Right ventricle myocardium superior (tissue), 1 donor: ENCODE data around the gene TFB2M. TPM values are rescaled to one million over a fixed set of nuclear protein-coding genes. Genes with fewer than 3 reads are reported as not detected.
"Not testable (repeated sequence)": the region's sequence is repeated elsewhere in the genome, so short reads cannot be mapped to it uniquely, and the experiment has no call there.

Experiments used
- ATAC-seq: fragments of 200-7000 bp; cut with Tn5 transposase; one replicate; pipeline ENCODE4 v1.9.1; 2020; ENCODE audit warnings: mild to moderate bottlenecking; ENCODE audit not compliant: poor library complexity
- DNase-seq: peaks from one replicate; pipeline ENCODE4 v3.0.0-alpha.2; 2020
- intact Hi-C: fragments of 100-400 bp; cut with DNase I; formaldehyde crosslinking; loops from one replicate; pipeline ENCODE4 v1.11.2; 2022
- total RNA-seq: library from RNA; stranded (reverse); fragmentation: NEBNext Ultra II Directional; extraction: Animal tissue kit (Norgen Biotek cat#: 25700); gene quantifications from one replicate; pipeline ENCODE4 v1.2.1, GENCODE V29; 2021
- donor health status: DM: no; HTN: yes; CAD: no; lungs with severe emphysema.

Gene TFB2M
- total RNA-seq, 1 donor from 2014 or later: 18.6 TPM

GRCh38 chr1:246587606-246588005 is 21.5 kb upstream of the TFB2M start:
- DNase-seq (no peak), ATAC-seq (peak; percentile 12)
- intact Hi-C loops: no loop called here

- no peak for ATAC-seq
These were observed 21.0 kb upstream of the TFB2M start for GRCh38 chr1:246587032-246587431.

GRCh38 chr1:246583448-246584185 is 17.6 kb upstream of the TFB2M start:
- ATAC-seq (peak; percentile 77), DNase-seq (no peak)
- intact Hi-C loops: no loop called here

More at GRCh38 chr1:246587032-246587431, 21.0 kb upstream of the TFB2M start:
- no peak for DNase-seq
- intact Hi-C loops: no loop called here

- intact Hi-C loops: no loop called here
- ATAC-seq (no peak), DNase-seq (no peak)
These were observed 17.0 kb upstream of the TFB2M start for GRCh38 chr1:246583056-246583440.

GRCh38 chr1:246582301-246583055 is 16.4 kb upstream of the TFB2M start:
- DNase-seq (no peak), ATAC-seq (no peak)
- intact Hi-C loops: no loop called here

GRCh38 chr1:246580497-246581370 is 14.7 kb upstream of the TFB2M start:
- ATAC-seq: no peak

GRCh38 chr1:246579818-246580217 is 13.8 kb upstream of the TFB2M start:
- DNase-seq: no peak
- peak; percentile 38 for ATAC-seq
- intact Hi-C loops: no loop called here

More at GRCh38 chr1:246580497-246581370, 14.7 kb upstream of the TFB2M start:
- no peak for DNase-seq
- intact Hi-C loops: no loop called here

GRCh38 chr1:246577720-246578106 is 11.7 kb upstream of the TFB2M start:
- DNase-seq: no peak
- intact Hi-C loops: no loop called here
- no peak for ATAC-seq

- ATAC-seq: no peak
- intact Hi-C loops: no loop called here
- DNase-seq: no peak
These were observed 11.1 kb upstream of the TFB2M start for GRCh38 chr1:246577082-246577719.

GRCh38 chr1:246576709-246577032 is 10.6 kb upstream of the TFB2M start:
- DNase-seq (no peak), ATAC-seq (no peak)
- intact Hi-C loops: no loop called here

- DNase-seq: no peak
- intact Hi-C loops: no loop called here
- ATAC-seq: no peak
These were observed 7.4 kb upstream of the TFB2M start for GRCh38 chr1:246573491-246573890.

GRCh38 chr1:246572785-246573184 is 6.7 kb upstream of the TFB2M start:
- ATAC-seq (no peak), DNase-seq (no peak)
- intact Hi-C loops: no loop called here

GRCh38 chr1:246571953-246572352 is 5.9 kb upstream of the TFB2M start:
- DNase-seq (no peak), ATAC-seq (no peak)
- intact Hi-C loops: no loop called here

- DNase-seq, ATAC-seq, intact Hi-C loops: not testable (repeated sequence)
These were observed 5.2 kb upstream of the TFB2M start for GRCh38 chr1:246571309-246571708.

GRCh38 chr1:246569248-246570238 is 3.5 kb upstream of the TFB2M start:
- DNase-seq (no peak), ATAC-seq (no peak)
- intact Hi-C loops: loop anchor here (5.0 kb wide), 1 partner anchor 128 kb away; no protein-coding TSS in a partner anchor

GRCh38 chr1:246567646-246568235 is 1.7 kb upstream of the TFB2M start:
- ATAC-seq (no peak), DNase-seq (no peak)
- intact Hi-C loops: loop anchor here (5.0 kb wide), 1 partner anchor 130 kb away; no protein-coding TSS in a partner anchor
